GM12864 (cell line): ENCODE results near the gene PDE8A.

Experiments used
- DNase-seq: peaks from one replicate; pipeline ENCODE4 v3.0.0-alpha.2; 2011; ENCODE audit warnings: low read depth
- H3K4me3 ChIP-seq: 2 replicates; pipeline ENCODE4 v1.5.1; 2011; ENCODE audit warnings: mild to moderate bottlenecking, low read depth, low read length, control low read depth
- CTCF ChIP-seq: IDR thresholded peaks from 2 replicates; pipeline ENCODE4 v1.5.1; 2011; ENCODE audit warnings: low read depth, mild to moderate bottlenecking, moderate library complexity, low read length, control low read depth, inconsistent platforms; ENCODE audit errors: missing control alignments

The PDE8A gene

GRCh38 chr15:85035980-85036379, 54.3 kb downstream of the PDE8A start:
- DNase-seq = no peak
- no peak for TF ChIP-seq CTCF

GRCh38 chr15:85036716-85037115, 55.1 kb downstream of the PDE8A start:
- H3K4me3 ChIP-seq = no peak overlapping the region
- no peak for DNase-seq
- TF ChIP-seq CTCF = no peak

More at GRCh38 chr15:85035980-85036379, 54.3 kb downstream of the PDE8A start:
- H3K4me3 ChIP-seq = no peak overlapping the region

- no peak overlapping the region for H3K4me3 ChIP-seq
- no peak for DNase-seq
- TF ChIP-seq CTCF = no peak
Measured at GRCh38 chr15:85037641-85038040, 56.0 kb downstream of the PDE8A start.

GRCh38 chr15:85041230-85041629, 59.6 kb downstream of the PDE8A start:
- TF ChIP-seq CTCF = no peak
- no peak for DNase-seq
- H3K4me3 ChIP-seq = no peak overlapping the region

- TF ChIP-seq CTCF = peak; percentile 72
- no peak for DNase-seq
- H3K4me3 ChIP-seq = no peak overlapping the region
Measured at GRCh38 chr15:85044251-85044853, 62.7 kb downstream of the PDE8A start.

- no peak for TF ChIP-seq CTCF
- DNase-seq = no peak
- H3K4me3 ChIP-seq = no peak overlapping the region
Measured at GRCh38 chr15:85044894-85045293, 63.2 kb downstream of the PDE8A start.

- no peak overlapping the region for H3K4me3 ChIP-seq
- no peak for TF ChIP-seq CTCF
- DNase-seq = no peak
Measured at GRCh38 chr15:85045615-85046014, 64.0 kb downstream of the PDE8A start.
